Stimulated activated CD4-positive, alpha-beta T cell treated with anti-CD3 and anti-CD28 coated beads, Interleukin-2, amount 100 ng/mL, for 4 hours (primary cell): Measurements from ENCODE around the gene TMEM170A.
"Not testable (repeated sequence)": the region's sequence is repeated elsewhere in the genome, so short reads cannot be mapped to it uniquely, and the experiment has no call there.

Source experiments
- DNase-seq: peaks from one replicate; pipeline ENCODE4 v3.0.0-alpha.2; 2020; ENCODE audit warnings: low read depth

Gene TMEM170A

DNA sequence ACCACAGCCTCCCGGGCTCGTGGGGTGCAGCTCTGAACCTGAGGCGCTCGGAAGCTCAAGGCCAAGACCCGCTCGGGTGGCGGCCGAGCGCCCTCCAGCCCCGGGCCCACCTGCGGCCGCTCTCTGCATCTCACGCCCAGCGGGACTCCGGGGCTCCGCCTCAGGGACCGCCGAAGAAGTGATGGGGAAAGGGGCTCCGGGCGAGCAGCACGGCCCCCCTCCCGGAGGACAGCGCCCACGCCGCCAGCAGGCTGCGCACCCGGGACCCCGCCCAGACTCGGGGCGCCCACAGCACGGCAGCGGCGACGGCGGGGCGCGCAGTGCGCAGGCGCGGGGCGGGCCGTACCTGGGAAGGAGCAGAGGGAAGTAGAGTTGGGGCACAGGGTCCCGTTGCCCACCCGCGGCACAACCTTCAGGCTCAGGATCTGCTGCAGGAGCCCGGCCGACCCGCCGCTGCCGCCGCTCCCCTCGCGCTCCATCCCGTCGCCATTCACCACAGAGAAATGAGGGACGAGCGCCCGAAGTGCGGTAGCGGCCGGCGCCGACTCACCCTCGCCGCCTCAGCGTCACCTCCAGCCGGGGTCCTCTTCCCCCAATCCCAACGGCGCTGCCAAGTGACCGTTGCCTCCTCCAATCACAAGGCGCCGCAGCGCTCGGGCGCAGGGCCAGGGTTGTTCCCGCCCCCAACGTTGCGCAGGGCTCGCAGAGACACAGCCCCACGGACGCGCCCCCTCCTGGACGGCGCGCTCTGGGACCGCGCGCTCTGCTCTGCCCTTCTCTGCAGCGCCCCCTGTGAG, at the start of gene TMEM170A:
Gene TMEM170A (minus strand): TSS at position 568 of the 797 bp plus-strand sequence. CDS start 89 bp downstream, at position 479.
- peak; percentile 98 for DNase-seq

DNA sequence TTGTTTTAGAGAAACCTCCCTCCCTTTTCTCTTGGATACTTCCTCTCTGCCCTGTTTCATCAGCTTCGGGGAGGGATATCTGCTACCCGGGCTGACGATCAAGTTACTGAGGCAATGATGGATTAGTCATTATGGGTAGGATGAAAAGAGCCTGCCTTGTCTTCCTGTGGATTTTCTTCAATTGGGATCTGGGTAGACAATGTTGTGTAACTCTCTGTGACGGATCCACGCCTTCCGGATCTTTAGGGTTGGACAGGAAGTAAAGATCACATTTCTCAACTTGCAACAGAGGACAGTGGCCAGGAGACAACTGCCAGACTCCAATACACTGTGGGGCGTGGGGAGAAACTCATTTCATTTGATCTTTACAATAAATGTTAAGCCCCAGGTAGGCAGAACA, 42.1 kb upstream of the TMEM170A start:
- no peak for DNase-seq

DNA sequence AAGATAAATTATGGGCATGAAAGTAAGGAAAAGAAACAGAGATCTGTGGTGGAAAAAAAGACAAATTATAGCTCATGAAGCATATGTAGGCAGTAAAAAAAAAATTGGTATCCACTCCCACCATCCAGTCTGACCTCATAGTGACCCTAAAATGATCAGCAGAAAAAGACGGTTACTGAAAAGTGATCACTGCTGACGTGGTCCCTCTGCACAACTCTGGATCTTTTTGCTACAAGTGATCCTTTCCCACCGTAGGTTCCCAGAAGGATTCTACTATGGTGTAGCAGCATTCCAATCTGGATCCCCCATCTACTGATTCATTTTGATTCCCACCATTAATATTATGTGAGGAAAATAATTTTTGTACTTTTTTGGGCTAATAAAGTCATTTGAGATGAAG, 41.6 kb upstream of the TMEM170A start:
- no peak for DNase-seq

GRCh38 chr16:75503801-75504200, 39.3 kb upstream of the TMEM170A start:
- no peak for DNase-seq

GRCh38 chr16:75502916-75503605, 38.6 kb upstream of the TMEM170A start:
- DNase-seq: no peak

DNA sequence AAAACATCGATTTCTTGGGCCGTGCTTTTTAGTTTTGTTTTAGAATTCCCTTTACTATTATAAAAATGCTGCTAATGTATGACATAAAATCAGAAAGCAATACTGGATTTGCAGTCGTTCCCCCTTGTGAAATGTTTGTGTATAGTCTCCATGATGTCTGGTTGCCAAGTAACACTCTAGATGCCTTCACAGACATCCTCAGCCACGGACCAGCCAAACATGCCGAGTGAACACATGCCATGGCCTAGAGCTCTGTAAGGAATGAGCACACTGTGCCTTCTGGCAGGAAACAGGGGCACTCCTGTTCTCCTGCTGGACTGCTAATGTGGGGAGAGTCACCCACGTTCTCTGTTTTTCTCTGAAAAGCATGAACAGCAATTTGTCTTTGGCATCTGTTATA, 37.3 kb upstream of the TMEM170A start:
- DNase-seq: not testable (repeated sequence)

- no peak for DNase-seq
These were observed 36.9 kb upstream of the TMEM170A start for GRCh38 chr16:75501359-75501758.

DNA sequence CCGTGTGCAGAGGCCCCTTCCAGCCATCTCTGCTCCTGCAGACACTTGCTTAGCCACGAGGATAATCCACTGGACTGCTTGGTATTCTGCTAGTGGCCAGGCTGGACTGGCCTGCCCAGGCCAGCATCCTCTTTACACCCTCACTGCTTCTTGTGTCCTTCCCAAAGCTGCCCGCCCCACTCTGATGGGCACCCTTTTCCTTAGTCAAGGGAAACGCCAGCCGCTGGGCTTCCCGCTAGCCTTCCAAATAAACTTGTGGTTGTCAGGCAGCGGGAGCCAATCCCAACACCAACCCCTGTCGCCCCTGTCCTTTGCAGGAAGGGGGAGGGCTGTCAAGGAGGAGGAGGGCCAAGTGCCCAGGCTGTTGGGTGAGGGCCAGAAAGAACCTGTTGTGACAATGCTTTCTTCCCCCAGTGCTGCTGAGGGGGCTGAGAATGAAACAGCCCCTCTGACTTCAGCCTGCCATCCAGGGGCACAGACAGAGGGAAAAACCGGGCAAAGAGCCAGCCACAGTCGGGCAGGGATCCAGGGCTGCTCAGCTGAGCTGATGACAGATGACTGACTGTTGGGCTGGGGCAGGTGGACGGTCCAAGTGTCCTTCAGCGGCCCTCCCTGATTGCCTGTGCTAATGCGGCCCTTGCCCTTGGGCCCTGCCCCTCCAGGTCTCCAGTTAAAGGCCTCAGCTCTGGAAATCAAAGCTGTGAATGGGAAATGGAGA, 34.3 kb upstream of the TMEM170A start:
- DNase-seq: not testable (repeated sequence)

- DNase-seq: no peak
These were observed 33.1 kb upstream of the TMEM170A start for GRCh38 chr16:75497558-75497957.

- DNase-seq: no peak
These were observed 30.7 kb upstream of the TMEM170A start, which contains the start of gene CHST6 for GRCh38 chr16:75495076-75495674. CHST6 (minus strand) TSS chr16:75495441; CDS start chr16:75479828, 15,613 bp downstream.

DNA sequence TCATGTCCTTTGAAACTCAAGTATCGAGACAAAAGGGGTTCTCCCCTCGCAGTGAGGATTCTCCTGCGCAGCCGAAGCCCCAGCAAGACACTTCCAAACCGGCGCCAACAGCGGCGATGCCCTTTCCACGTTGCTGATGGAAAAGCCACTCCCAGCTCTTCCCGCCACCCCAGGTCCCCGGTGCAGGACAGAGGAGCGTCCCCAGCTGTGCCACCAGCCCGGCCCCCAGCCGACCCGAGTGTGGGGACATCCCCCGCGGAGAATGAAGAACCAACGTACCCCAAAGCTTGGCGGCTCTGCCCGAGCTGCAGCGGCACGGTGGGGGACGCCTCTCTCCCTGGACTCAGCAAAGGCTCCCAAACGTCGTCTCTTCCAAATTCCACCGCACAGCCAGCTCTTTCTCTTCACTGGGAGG, 30.2 kb upstream of the TMEM170A start:
- no peak for DNase-seq

DNA sequence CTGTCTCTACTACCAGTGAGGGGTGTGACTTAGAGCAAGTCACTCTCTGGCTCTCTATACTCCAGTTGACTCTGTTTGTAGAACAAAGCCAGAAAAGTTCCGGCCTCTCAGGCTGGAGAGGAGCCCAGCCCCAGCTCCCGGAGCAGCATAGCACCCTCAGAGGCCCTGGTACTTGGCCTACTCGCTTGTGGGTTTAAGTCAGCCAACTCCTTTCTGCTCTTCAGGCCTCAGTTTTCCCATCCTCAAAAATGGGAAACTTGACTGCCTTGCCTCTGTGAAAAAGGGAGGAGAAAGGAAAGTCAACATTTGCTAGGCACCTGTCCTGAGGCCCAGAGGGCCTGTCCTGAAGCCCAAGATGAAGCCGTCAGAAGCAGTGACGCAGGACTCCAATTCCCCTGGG, 29.7 kb upstream of the TMEM170A start:
- no peak for DNase-seq

DNA sequence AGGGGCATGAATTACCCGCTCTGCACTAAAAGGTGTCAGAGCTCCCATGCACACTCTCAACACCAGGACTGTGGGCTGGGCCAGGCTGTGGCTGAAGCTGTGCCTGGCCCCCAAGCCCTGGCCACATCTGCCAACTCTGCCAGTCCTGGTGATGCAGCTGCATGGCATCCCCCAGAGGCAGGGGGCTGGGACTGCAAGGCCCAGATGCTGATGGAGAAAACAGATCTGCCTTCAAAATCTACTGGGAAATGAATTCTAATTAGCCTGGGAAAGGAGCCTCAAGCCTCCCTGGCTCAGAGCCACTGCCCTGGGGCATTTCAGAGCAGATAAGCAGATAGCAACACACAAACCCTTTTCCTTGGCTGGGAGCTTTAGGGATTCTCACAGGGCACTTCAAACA, 27.4 kb upstream of the TMEM170A start:
- DNase-seq: no peak

DNA sequence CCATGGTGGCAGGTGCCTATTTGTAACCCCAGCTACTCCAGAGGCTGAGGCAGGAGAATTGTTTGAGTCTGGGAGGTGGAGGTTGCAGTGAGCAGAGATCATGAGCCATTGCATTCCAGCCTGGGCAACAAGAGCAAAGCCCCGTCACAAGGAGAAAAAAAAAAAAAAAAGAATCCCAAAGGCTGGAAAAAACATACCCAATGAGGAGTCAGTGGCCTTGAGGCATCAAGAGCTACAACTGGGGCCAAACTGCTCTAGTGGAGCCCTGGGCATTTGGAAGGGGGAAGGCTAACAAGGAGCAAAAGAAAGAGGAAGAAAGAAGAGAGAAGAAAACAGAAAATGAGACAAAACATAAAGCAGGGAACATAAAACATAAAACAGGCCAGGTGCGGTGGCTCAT, 23.8 kb upstream of the TMEM170A start:
- DNase-seq: no peak

DNA sequence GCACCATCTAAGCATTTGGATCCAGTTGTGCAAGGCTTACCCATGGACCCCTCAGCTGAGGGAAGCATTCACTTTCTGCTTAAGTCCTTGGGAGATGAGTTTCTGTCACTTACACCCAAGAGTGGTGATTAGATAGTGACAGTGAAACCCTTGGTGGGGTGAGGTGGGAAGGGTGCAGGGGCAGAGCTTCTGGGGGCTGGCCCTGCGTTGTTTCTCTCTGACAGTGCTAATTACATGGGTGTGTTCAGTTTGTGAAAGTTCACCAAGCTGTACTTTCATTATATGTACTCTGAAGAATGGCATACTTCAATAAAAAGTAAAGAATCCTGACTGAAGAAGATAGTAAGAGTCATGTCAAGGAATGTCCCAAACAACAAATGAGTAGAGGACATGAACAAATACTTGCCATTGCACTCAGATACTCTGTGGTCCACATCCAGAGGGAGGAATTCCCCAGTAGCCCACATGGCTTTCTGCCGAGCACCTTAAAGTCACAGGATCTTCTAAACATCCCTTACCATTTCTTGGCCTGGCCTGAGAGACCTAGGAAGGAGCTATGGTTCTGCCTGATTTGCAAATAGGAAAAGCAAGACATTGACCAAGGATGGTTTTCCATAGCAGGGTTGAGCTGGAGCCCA, 22.3 kb upstream of the TMEM170A start:
- DNase-seq: no peak

DNA sequence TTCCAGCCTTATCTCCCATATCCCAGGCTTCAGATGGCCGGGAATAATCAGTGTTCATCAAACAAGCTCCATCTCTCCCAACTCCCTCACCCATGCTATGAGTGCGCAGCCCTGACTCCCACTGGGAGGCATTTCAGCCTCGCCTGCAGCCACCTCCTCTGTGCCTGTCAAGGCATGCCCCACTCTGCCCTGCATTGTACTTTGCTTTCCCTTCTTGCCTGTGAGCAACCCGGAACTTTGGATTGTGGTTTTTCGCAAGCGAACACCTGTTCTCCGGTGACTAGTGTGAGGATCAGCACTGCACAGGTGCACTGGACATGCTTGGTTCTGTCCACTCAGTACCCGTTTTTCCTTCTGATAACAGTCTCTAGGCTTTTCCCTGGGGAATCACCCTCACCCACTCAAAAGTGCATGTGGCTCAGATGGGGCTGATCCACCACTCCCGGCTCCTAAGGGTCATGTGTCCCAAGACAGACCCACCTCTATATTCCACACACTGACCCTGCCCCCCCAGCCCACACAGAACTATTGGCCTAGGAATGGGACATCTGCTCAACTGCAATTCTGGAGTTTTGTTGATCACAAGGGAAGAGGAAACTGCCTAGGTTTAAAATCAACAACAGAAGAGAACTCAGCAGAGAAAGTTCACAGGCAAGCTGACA, 21.7 kb upstream of the TMEM170A start:
- DNase-seq: no peak

DNA sequence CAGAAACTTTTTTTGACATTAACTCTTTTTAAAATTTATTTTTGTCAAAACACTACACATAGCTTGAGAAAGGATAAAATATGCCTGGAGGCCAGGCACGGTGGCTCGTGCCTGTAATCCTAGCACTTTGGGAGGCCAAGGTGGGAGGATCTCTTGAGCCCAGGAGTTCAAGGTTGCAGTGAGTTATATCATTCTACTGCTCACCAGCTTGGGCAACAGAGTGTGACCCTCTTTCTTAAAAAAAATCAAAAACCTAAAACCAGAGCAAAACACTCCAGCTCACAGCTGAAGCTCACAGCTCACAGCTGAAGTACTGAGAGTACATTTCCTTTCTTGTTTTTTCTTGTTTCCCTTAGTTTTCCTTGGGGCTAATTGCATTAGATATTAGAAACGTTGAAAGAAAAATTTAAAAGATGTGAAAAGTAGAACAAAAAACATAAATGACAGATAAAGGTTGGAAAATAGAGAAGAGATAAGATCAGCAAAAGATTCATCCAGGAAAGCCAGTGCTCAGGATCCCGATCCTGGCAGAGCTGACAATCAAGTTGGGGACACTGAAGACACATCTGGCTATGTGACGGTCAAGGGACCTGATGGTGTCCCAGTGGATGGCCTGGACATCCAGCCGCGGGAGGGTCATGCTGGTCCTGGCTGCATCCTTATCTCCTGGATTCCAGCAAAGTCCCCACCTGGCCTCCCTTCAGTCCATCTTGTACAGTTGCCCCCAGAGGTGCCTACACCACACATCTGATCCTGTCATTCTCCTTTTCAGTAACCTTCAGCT, 20.9 kb upstream of the TMEM170A start:
- no peak for DNase-seq

DNA sequence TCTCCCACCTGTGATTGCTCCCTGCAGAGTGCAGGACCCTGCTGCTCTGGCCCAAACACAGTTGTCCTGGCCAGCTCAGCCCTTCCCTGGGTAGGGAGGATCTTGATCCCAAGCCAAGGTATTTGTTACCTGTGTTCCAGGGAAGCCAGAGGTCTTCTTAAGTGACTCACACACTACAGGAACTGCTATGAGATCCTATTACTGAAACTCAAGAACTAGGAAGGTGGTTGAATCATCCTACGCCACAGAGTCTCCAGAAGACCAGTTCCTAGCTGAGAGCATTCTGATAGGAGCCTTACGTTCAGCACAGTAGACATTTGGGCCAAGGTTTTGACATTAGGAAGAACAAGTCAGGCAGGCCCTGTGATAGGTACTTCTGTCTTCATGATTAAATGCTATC, 18.7 kb upstream of the TMEM170A start:
- DNase-seq: no peak

DNA sequence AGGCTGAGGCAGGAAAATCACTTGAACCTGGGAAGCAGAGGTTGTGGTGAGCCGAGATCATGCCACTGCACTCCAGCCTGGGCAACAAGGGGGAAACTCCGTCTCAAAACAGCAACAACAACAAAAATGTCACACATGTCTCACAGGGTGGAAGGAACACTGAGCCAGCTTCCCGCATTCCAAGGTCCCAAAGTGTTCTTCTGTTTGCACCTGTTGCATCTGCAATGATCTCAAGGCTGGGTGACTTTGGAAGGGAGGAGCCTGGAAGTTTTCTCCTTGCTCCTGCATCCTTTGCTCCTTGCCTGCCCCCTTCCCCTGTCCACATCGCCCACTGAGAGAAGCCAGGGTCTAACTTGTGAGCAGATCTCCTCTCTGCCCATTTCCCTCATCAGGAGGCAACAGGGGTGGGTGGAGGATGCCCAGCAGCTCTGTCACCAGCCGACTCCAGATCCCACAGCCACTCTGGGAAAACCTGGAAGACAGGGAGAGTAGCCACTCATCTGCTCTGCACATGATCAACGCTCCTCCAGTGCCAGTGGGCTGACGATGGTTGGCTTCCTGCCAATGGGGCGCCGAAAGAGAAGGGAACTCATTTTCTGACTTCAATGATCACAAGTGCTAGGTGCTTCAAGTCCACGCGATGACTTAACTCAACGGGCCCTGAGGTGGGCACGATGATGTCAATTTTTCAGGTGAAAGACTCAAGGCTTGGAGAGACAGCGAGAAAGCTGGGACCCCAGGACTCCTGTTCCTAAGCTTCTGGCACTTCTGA, 18.1 kb upstream of the TMEM170A start:
- no peak for DNase-seq

GRCh38 chr16:75481475-75481874, 17.0 kb upstream of the TMEM170A start:
- DNase-seq: no peak
